ENCODE measurements around the gene NOL3.
A peak's percentile ranks its signal among the peaks of the same experiment; 100 is the strongest.

The NOL3 gene

GRCh38 chr16:67164599-67165061 is 5.7 kb upstream of the NOL3 start, which contains the start of gene HSF4:
HSF4 (plus strand) TSS chr16:67164745; CDS start chr16:67164812, 67 bp downstream.
- no peaks in the 10 kb centered on the region for H3K9me2 ChIP-seq (replicated peaks; ENCODE audit: insufficient read depth, low read length)
- TF ChIP-seq CTCF (IDR thresholded peaks at IDR 0.05; ENCODE audit: low read length) (no peak), EZH2phosphoT487 (IDR thresholded peaks at IDR 0.05; ENCODE audit: low read length) (no peak), EZH2 (optimal IDR thresholded peaks at IDR 0.05; ENCODE audit: low read depth, low read length) (no peak)
- peaks cover 26% of the 10 kb centered on the region for H3K4me1 ChIP-seq (ENCODE audit: low read length)
- H3F3A ChIP-seq (ENCODE audit: insufficient read depth, low read length) = peaks cover 3% of the 10 kb centered on the region
- H3K4me2 ChIP-seq (ENCODE audit: low read depth, low read length) = peak within 1 kb of the TSS; percentile 91
- H3K27ac ChIP-seq (ENCODE audit: low read length) = peak within 1 kb of the TSS; percentile 38; the same call in 1 of the 2 replicates
- peak within 1 kb of the TSS; percentile 52 for H3K4me3 ChIP-seq (ENCODE audit: low read length)
- H3K9ac ChIP-seq (ENCODE audit: low read length) = peak within 1 kb of the TSS; percentile 60; the same call in 1 of the 2 replicates
- H3K27me3 ChIP-seq (replicated peaks; ENCODE audit: insufficient read depth, low read length) = no peaks in the 10 kb centered on the region
- peak; percentile 78 for DNase-seq
- no peaks in the 10 kb centered on the region for H3K79me2 ChIP-seq (ENCODE audit: low read length)
- peak within 1 kb of the TSS; percentile 62 for H2AFZ ChIP-seq (ENCODE audit: low read length)
- H3K36me3 ChIP-seq (replicated peaks; ENCODE audit: insufficient read depth, low read length) = no peaks in the 10 kb centered on the region
- H4K20me1 ChIP-seq (ENCODE audit: insufficient read depth, low read length) = no peaks in the 10 kb centered on the region
- H3K9me3 ChIP-seq (replicated peaks; ENCODE audit: insufficient read depth, low read length) = no peaks in the 10 kb centered on the region

GRCh38 chr16:67165121-67166078 is 4.9 kb upstream of the NOL3 start:
- H3K27ac ChIP-seq (ENCODE audit: low read length) = peak overlapping the region; percentile 38; the same call in 1 of the 2 replicates
- no peaks in the 10 kb centered on the region for H3K79me2 ChIP-seq (ENCODE audit: low read length)
- peak overlapping the region; percentile 67; the same call in 1 of the 2 replicates for H3K4me2 ChIP-seq (ENCODE audit: low read depth, low read length)
- H3K9me2 ChIP-seq (replicated peaks; ENCODE audit: insufficient read depth, low read length) = no peaks in the 10 kb centered on the region
- TF ChIP-seq CTCF (IDR thresholded peaks at IDR 0.05; ENCODE audit: low read length) (no peak), EZH2 (optimal IDR thresholded peaks at IDR 0.05; ENCODE audit: low read depth, low read length) (no peak), EZH2phosphoT487 (IDR thresholded peaks at IDR 0.05; ENCODE audit: low read length) (no peak)
- H3K4me3 ChIP-seq (ENCODE audit: low read length) = 0 out of 2 replicates have a peak overlapping the region, but pooled peaks have one; percentile 52
- no peaks in the 10 kb centered on the region for H3K36me3 ChIP-seq (replicated peaks; ENCODE audit: insufficient read depth, low read length)
- DNase-seq = no peak
- H3K9me3 ChIP-seq (replicated peaks; ENCODE audit: insufficient read depth, low read length) = no peaks in the 10 kb centered on the region
- H3K4me1 ChIP-seq (ENCODE audit: low read length) = peaks cover 31% of the 10 kb centered on the region
- peaks cover 6% of the 10 kb centered on the region for H3F3A ChIP-seq (ENCODE audit: insufficient read depth, low read length)
- peak overlapping the region; percentile 60; the same call in 1 of the 2 replicates for H3K9ac ChIP-seq (ENCODE audit: low read length)
- no peak overlapping the region for H2AFZ ChIP-seq (ENCODE audit: low read length)
- H4K20me1 ChIP-seq (ENCODE audit: insufficient read depth, low read length) = no peaks in the 10 kb centered on the region
- H3K27me3 ChIP-seq (replicated peaks; ENCODE audit: insufficient read depth, low read length) = no peaks in the 10 kb centered on the region

GRCh38 chr16:67166110-67166547 is 4.2 kb upstream of the NOL3 start:
- DNase-seq = no peak
- H3K9me2 ChIP-seq (replicated peaks; ENCODE audit: insufficient read depth, low read length) = no peaks in the 10 kb centered on the region
- no peak for TF ChIP-seq EZH2 (optimal IDR thresholded peaks at IDR 0.05; ENCODE audit: low read depth, low read length)
- no peak overlapping the region for H3K9ac ChIP-seq (ENCODE audit: low read length)
- H3K9me3 ChIP-seq (replicated peaks; ENCODE audit: insufficient read depth, low read length) = no peaks in the 10 kb centered on the region
- H3F3A ChIP-seq (ENCODE audit: insufficient read depth, low read length) = peaks cover 11% of the 10 kb centered on the region
- H2AFZ ChIP-seq (ENCODE audit: low read length) = no peak overlapping the region
- no peak overlapping the region for H3K4me3 ChIP-seq (ENCODE audit: low read length)
- H4K20me1 ChIP-seq (ENCODE audit: insufficient read depth, low read length) = no peaks in the 10 kb centered on the region
- no peaks in the 10 kb centered on the region for H3K27me3 ChIP-seq (replicated peaks; ENCODE audit: insufficient read depth, low read length)
- H3K4me1 ChIP-seq (ENCODE audit: low read length) = peaks cover 34% of the 10 kb centered on the region
- H3K36me3 ChIP-seq (replicated peaks; ENCODE audit: insufficient read depth, low read length) = no peaks in the 10 kb centered on the region
- H3K79me2 ChIP-seq (ENCODE audit: low read length) = peaks cover under 1% of the 10 kb centered on the region; the same call in 1 of the 2 replicates
- H3K4me2 ChIP-seq (ENCODE audit: low read depth, low read length) = no peak overlapping the region
- H3K27ac ChIP-seq (ENCODE audit: low read length) = no peak overlapping the region
